Forelimb muscle (tissue), 1 donor: Measurements from ENCODE around the gene IL17RA. TPM values are rescaled to one million over a fixed set of nuclear protein-coding genes. Genes with fewer than 3 reads are reported as not detected.

Source experiments
- DNase-seq: peaks from one replicate; pipeline ENCODE4 v3.0.0-alpha.2; 2013; ENCODE audit warnings: low read depth
- polyA plus RNA-seq: library from polyadenylated mRNA; unstranded; fragments of 120-200 nt; gene quantifications from one replicate; pipeline ENCODE4 v1.2.1, GENCODE V29; 2013; ENCODE audit not compliant: insufficient read length

The IL17RA gene
- polyA plus RNA-seq, 1 donor = 2.6 TPM

DNA sequence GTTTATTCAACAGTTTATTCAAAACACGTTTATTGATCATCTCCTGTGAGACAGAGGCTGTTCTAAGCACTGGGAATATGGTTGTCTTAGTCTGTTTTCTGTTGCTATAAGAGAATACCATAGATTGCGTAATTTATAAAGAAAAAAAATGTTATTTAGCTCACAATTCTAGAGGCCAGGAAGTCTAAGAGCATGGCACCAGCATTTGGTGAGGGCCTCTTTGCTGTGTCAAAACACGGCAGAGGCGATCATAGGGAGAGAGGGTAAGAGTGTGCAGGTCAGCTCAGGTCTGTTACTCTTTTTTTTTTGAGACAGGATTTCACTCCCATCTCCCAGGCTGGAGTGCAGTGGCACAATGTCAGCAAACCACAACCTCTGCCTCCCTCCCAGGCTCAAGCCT is 5.2 kb upstream of the IL17RA start:
- DNase-seq = no peak

DNA sequence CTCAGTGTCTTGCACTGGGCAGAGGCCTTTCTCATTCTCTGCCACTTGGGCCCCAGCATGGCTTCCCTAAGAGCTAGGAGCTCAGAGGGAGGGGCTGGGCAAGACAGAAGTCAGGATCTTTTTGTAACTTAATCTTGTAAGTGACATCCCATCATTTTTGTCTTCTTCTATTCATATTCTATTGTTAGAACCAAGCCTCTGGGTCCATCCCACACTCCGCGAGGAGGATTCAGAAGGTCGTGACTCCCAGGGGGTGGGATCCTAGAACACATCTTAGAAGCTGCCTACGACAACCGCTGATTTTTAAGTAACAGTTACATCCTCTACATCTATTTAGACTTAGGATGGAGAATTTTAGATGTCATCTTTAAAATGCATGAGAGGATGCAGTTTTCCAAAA is 1.5 kb upstream of the IL17RA start:
- no peak for DNase-seq

DNA sequence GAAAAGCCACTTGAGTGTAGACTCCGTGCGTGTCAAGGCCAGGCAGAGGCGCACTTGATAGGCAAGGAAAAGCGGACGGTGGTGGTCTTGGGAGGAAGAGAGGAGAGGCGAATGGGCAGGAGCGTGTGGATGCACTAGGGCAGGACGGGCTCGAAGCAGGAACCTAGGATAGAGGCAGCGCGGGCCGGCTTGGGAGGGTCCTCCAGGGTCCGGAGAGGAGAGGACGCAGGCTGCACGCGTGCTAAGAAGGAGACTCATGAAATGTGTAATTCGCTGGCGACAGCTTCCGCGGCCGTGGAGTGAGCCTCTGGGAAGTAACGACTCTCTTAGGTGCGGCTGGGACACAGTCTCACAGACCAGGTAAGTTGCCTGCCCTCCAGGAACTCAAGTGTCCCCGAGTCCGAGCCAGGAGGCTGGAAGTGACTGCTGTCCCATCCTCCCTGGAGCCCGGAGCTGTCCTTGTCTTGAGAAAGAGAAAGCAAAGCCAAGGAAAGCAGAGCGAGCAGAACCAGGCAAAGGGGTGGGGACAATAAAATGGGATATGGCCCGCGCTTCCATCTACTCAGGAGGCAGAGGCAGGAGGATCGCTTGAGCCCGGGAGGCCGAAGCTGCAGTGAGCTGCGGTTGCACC is 874 bp upstream of the IL17RA start:
- no peak for DNase-seq

DNA sequence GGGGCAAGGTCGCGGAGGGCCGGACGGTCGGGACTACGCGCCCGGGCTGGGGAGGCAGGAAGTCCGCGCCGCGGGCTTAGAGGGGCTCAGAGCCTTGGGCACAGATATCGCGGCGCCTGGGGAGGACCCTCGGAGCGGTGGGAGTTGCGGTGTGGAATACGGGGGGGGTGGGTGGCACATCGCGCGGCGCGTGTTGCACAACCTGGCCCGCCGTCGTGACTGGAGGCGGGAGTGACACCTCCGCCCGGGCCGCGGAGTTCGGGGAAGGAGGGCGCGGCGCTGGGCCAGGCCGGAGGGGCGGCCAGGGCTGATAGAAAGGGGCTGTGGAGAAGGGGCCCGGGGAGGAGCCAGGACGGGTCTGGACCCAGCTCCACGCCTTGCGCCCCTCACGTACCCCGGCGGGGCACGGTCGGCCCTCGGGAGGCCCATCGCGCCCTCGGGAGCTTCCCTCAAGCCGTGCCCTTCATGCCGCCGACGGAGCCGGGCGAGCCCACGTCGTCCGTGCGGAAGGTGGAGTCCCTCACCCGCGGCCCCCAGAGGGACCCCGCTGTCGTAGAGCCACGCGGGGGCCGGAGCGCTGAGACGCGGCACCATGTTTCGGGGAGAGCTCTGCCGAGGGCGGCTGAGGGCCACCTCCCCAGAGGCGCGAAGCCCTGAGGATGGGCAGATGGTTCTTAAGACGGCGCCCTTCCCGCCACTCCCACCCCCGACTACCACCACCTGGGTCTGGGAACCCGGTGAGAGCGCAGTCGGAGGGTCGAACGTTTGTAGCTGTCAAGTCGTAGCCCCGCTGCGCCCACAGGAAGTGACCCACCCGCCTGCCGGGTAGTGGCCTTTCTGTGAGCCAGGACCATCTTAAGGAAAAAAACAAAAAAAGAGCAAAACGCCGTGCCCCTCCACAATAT is 729 bp downstream of the IL17RA start:
- no peak for DNase-seq

DNA sequence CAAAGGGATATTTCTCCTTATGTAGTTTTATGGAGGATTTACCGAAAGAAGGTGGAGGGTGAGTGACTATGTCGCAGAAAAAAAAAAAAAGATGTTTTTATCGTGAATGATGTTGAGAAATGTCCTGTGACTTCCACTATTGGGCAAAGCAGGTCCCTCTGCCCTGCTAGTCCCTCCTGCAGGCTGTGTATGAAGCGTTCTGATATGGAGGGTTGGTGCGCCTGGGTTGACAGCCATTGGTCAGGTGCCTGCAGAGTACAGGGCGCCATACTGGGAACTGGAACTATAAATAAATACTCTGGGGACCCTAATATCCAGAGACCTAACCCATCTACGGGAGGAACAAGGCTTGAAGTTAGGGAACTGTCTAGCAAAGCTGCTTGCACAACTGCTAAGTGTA is 1.5 kb downstream of the IL17RA start:
- DNase-seq = no peak

DNA sequence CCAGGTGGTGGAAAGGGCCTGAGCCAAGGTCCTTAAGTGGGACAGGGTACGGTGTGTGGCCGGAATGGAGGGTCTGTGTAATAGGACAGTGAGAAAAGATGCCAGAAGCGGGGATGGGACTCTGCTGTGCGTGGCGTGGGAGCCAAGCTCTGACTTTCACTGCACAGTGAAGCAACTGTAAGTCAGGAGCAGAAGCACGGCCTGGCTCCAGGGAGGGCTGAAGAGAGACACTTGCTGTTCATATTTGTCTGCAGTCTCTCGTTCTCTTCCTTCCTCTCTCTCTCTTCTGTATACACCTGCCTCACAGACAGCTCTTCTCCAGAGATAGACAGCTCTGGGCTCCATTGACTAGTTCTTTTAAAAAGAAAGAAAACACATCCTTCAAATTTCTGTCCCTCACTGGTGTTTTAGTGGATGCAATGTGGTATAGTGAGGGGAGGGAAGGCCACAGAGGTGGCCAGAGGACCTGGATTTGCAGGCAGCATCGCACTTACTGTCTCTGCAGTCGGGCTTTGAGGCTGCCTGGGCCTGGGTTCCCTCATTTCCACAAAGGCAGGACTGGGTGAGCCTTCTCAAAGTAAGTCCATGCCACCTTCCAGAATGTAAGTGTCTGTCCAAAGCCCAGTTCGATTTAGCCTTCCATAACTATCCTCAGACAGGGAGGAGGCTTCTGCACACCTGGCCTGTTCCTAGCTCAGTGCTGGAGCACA is 2.1 kb downstream of the IL17RA start:
- no peak for DNase-seq

DNA sequence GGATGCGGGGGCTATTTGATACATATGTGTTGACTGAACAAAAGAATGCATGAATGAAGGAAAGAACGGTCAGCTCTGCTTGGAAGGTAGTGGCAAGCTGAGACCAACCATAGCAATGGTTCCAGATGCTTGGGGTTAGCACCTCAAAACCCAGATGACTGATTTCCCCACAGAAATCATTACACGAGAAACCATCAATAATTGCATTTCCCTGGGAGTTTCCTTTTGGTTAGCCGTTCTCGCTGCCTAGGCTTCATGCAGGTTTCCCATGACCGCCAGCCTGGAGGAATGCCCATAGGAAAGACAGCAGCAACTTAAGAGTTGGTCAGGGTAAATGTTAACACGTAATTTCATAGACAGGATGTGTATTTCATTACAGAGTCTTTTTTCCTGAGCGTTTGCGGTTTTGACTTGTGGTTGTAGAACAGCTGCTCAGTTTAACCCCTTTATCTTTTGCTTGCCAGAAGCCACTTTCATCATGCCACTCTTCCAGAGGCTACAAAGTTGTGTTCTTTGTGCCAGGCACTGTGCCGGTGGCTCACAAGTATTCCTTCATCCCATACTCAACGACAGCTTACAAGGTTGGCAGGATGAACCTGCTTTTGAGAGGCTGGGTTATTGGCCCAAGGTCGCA is 2.8 kb downstream of the IL17RA start:
- DNase-seq = no peak

DNA sequence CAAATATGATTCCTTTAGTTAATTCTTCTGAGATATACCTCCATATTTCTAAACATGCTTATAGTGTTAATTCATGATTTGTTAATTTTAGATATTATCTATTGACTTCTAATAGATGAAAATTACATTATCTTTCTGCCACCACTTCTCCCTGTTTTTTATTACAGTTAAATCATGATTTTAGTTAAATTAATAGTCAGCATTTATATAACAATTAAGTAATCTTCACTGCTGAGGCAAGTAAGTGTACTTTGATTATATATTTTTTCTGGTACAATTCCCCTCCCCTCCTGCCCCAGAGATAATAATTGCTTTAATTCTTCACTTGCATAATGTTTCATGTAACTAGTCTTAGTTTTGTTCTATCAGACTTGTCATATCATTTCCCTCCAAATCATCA is 5.8 kb downstream of the IL17RA start:
- DNase-seq = no peak

DNA sequence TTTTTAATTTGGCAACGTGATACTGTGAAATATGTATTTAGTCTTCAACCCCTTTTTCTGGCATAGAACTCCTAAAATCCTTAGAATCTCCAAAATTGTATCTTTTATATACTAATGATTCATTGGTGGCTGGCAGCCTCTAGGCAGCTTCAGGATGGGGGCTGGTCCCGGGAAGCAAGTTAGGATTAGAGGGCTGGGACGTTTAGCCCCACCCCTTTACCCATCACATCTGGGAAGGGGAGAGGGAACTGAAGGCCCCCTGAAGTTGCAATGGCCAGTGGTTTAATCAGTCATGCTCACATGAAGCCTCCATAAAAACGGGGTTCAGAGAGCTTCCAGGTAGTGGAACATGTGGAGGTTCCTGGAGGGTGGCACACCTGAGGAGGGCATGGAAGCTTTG is 7.1 kb downstream of the IL17RA start:
- DNase-seq = no peak

DNA sequence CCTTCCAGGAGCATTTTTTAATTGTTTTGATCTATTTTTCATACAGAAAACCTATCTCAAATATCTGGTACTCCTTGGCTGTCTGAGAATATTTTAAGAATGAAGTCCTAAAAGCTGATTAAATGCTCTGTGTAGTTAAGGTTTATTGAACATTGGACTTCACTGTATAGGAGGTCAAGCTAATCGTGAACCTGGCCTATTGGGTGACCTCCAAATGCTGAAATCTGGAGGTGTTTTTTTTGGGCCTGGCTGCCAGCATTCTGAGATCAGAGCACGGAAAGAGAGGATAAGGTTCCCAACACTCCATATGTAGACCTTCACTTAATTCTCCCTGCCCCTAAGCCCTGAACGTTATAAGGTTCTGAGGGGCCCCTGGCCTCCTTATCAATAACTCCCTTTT is 8.3 kb downstream of the IL17RA start:
- DNase-seq = no peak

DNA sequence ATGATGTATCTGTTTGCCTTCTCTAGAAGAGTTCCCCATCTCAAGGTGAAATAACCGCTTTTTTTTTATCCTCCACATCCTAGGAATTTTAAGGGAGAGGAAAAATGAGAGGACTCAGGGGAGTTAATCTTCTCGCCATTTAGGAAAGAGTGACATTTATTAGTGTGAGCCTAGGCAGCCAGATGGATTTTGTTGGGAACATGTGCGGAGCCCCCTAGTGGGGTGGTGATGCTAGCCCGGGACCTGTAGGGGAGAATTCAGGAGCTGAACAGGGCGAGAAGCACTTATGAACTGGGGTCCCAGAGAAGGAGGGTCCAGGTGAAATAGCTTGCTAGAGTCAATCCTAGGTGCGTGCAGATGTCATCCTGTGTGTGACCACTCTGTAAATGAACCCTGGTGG is 10.7 kb downstream of the IL17RA start:
- DNase-seq = no peak

DNA sequence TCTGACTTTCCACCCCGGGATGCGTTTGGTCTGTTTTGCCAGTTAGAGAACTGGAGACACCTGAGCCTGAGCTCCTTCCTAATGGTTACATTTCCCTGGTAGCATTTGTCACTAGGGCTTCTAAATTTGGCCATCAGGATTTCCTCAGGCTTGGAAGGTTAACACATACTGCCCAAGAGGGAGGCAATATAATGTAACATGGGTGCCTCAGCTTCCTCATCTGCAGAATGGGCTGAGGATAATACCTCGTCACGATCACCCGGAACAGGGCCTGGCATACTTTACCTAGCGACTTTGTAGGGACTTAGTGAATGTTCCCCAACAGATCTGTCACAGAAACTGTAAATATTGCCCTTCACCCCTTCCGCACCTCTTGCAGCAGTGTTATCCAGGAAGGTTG is 11.3 kb downstream of the IL17RA start:
- no peak for DNase-seq

DNA sequence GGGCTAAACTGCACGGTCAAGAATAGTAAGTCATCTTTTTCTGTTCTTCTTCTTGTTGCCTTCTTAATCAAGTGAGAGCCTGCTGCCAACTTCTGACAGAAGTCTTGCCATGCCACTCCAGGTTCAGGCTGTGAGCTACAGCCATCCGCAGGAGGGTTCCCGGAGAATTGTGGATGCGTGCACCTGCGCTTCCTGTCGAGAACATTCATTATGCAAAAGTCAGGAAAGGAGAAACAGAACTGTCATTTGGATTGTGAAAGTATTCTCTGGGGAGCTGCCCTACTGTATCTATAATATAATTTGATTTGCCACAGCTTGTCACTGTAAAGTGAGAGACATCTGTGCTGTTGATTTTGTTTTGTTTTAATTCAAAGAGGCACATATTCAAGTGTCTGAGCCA is 12.3 kb downstream of the IL17RA start:
- no peak for DNase-seq

DNA sequence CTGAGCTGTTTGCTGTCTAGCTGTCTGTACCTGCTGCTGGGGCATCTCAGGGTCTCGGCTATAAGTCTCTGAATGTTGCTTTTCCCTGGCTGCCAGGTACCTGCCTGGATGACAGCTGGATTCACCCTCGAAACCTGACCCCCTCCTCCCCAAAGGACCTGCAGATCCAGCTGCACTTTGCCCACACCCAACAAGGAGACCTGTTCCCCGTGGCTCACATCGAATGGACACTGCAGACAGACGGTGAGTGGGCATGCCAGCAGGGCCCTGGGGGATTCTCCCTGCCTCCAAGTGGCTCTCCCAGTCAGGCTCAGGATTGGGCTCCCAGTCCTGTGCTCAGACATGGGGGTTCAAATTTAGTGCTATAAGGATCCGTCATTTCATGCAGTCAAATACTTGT is 12.9 kb downstream of the IL17RA start:
- no peak for DNase-seq

DNA sequence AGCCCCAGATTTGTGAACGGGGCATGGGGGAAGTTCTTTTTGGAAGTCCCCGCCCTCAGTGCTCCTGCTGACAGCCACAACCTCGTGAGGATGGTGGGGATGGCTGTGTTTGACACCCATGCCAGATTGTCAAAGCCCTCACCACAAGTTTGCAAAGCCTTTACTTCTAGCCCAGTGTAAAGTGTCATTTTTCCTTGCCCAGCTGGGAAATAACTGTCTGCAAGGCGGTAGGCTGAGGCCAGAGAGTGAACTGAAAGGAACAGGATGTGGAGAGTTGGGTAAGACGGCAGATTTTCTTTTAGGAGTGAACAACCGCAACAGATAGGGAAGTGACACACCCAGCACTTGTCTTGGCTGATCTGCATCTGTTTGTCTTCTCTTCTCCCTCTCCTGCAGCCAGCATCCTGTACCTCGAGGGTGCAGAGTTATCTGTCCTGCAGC is 13.6 kb downstream of the IL17RA start:
- DNase-seq = no peak

DNA sequence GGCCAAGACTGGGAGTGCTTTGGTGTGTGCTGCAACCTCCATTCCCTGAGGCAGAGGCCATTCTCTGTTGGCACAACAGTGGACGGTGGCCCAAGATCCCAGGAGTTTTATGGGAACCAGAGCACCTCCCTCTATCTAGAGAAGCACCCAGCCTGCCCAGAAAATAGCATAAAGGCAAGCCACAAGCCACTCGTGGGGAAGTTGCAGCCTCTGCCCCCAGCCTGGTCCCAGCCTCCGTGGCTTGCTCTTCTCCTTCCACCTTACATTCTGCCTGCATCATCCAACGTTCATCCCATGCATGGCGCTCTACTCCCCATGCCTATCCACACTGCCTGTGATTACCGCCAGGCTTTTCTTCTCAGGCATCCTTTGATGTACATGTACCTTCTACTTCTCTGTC is 15.8 kb downstream of the IL17RA start:
- no peak for DNase-seq

DNA sequence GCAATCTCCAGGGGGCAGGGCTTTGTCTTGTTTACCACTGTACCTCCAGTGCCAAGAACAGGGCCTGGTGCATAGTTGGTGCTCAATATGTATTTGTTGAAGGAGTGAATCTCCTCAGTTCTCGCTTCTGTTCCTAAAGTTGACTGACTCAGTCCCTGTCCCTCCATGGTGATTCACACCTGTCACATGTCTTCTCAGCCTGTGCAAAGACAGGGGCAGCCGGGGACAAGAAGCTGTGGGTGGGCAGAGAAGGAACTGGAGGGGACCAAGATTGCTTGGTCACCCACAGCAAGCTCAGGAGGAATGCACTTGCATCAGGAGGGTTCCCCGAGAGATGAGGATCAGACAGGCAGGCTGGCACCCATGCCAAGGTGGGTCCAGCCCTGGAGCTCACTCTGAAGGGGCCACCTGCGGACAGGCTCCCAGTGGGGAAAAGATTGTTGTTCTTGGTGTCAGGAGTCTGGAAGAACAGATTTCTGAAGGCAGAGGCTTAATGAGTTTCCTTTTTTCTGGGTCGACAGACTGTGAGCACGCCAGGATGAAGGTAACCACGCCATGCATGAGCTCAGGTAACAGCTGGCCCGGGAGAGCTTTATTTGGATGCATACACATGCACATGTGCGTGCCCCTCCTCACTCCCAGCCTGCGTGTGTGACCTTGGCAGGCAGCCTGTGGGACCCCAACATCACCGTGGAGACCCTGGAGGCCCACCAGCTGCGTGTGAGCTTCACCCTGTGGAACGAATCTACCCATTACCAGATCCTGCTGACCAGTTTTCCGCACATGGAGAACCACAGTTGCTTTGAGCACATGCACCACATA is 16.9 kb downstream of the IL17RA start:
- no peak for DNase-seq

DNA sequence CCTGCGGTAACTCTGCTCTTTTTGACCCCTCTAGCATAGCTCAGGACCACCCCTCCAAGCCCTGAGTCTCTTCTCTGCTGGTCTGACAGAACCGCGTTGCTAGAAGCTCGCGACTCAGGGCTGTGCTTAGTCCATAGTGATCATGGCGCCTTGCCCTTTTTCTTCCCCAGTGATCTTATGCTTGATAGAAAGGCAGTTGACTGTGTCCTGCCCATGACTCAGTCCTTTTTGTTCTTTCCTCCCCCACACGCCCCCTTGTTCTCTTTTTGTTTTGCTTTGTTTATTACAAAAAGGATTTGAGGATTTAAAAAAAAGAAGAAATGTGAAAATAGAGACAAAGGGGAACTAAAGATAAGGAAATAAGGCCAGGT is 17.5 kb downstream of the IL17RA start:
- DNase-seq = no peak

DNA sequence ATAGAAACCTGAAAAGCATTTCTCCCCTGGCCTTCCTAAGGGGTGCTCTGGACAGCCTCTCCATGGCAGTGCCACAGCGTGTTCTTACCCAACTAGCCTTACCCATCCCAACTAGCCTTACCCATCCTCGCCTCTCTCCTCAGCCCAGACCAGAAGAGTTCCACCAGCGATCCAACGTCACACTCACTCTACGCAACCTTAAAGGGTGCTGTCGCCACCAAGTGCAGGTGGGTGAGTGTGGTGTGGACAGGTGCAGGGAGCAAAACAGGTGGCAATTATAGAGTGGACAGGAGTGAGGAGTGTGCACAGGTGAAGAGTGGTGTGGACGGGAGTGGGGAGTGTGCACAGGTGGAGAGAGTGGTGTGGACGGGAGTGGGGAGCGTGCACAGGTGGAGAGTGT is 18.6 kb downstream of the IL17RA start:
- DNase-seq = no peak

DNA sequence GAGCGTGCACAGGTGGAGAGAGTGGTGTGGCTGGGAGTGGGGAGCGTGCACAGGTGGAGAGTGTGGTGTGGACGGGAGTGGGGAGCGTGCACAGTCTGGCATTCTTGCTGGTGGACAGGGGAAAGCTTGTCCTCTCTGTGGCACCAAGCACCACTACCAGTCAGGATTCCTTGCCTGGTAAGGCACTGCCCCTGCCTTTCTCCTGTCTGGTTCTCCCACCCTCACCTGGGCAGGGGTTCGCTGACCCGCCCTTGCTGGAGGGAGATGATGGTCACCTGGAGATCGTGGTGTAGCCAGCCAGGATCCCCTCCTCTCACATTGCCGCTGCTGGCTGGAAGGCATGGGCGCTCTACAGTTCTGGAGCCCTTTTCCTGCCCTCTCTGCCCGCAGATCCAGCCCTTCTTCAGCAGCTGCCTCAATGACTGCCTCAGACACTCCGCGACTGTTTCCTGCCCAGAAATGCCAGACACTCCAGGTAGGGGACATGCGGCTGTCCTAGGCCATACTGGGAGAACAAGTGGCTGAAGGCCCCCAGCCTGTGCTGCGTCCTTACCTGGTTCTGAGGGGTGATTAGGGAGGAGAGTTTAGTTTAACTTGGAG is 19.6 kb downstream of the IL17RA start:
- no peak for DNase-seq
